Activated CD8-positive, alpha-beta T cell treated with anti-CD3 and anti-CD28 coated beads for 36 hours (primary cell): ENCODE results near the gene CEP104. TPM values are rescaled to one million over a fixed set of nuclear protein-coding genes. Genes with fewer than 3 reads are reported as not detected.

Experiments used
- ATAC-seq: fragments of 200-7000 bp; cut with Tn5 transposase; one replicate; pipeline ENCODE4 v1.10.0; 2021; ENCODE audit warnings: mild to moderate bottlenecking, moderate library complexity
- CTCF ChIA-PET: fragments of 350-600 bp; sonication (Branson Sonifier 250); formaldehyde crosslinking; loops from one replicate; lab custom pipeline; 2021; ENCODE audit warnings: antibody characterized with exemption; lab: Charles Lee
- POLR2A ChIA-PET: fragments of 350-600 bp; sonication (Branson Sonifier 250); formaldehyde crosslinking; loops from one replicate; lab custom pipeline; 2021; ENCODE audit warnings: antibody characterized with exemption; lab: Charles Lee
- DNase-seq: peaks from one replicate; pipeline ENCODE4 v3.0.0-alpha.2; 2020
- H3K27ac Mint-ChIP-seq: one replicate; pipeline ENCODE4 v1.8.0; 2021; ENCODE audit warnings: mild to moderate bottlenecking, mixed read lengths
- H3K27me3 Mint-ChIP-seq: one replicate; pipeline ENCODE4 v1.8.0; 2021; ENCODE audit warnings: mixed read lengths
- H3K36me3 Mint-ChIP-seq: one replicate; pipeline ENCODE4 v1.8.0; 2021; ENCODE audit warnings: low read depth, mixed read lengths
- H3K4me1 Mint-ChIP-seq: one replicate; pipeline ENCODE4 v1.8.0; 2021; ENCODE audit warnings: low read depth, mixed read lengths
- H3K4me3 Mint-ChIP-seq: one replicate; pipeline ENCODE4 v1.8.0; 2021; ENCODE audit warnings: mild to moderate bottlenecking, moderate library complexity, mixed read lengths
- H3K9me3 Mint-ChIP-seq: one replicate; pipeline ENCODE4 v1.8.0; 2021; ENCODE audit warnings: mixed read lengths
- CTCF ChIP-seq: fragments of 200-600 bp; IDR thresholded peaks from one replicate; pipeline ENCODE4 v1.8.0; 2022; ENCODE audit warnings: antibody characterized with exemption, mild to moderate bottlenecking
- intact Hi-C: fragments of 100-400 bp; cut with micrococcal nuclease; formaldehyde crosslinking; loops from one replicate; pipeline ENCODE4 v1.10.0; 2022
- total RNA-seq, 2 experiments: library from RNA; stranded (reverse); gene quantifications; one replicate each; pipeline ENCODE4 v1.2.3, GENCODE V29; 2021

CEP104 gene
- total RNA-seq, 2 experiments from 2014 or later, result 29.3 to 29.8 TPM

GRCh38 chr1:3904843-3905185 is 47.8 kb upstream of the CEP104 start:
- TF ChIP-seq CTCF, result no peak
- ATAC-seq (no peak), DNase-seq (no peak)
- no peak overlapping the region for H3K27ac Mint-ChIP-seq
- no peak overlapping the region for H3K4me3 Mint-ChIP-seq
- no peaks in the 10 kb centered on the region for H3K36me3 Mint-ChIP-seq
- intact Hi-C loops, result no loop called here
- ChIA-PET POLR2A (interaction anchor here (0.6 kb wide), 1 partner anchor 20 kb away, joined by 5 read pairs; no protein-coding TSS in a partner anchor), CTCF (interaction anchor here (0.5 kb wide), 1 partner anchor 341 kb away, joined by 3 read pairs; no protein-coding TSS in a partner anchor)
- H3K9me3 Mint-ChIP-seq, result no peaks in the 10 kb centered on the region
- peaks cover 24% of the 10 kb centered on the region for H3K4me1 Mint-ChIP-seq
- no peaks in the 10 kb centered on the region for H3K27me3 Mint-ChIP-seq

- H3K4me1 Mint-ChIP-seq, result peaks cover 26% of the 10 kb centered on the region
- intact Hi-C loops, result no loop called here
- H3K27me3 Mint-ChIP-seq, result no peaks in the 10 kb centered on the region
- peaks cover 3% of the 10 kb centered on the region for H3K36me3 Mint-ChIP-seq
- POLR2A ChIA-PET, result interaction anchor here (0.9 kb wide), 1 partner anchor 13 kb away, joined by 3 read pairs; no protein-coding TSS in a partner anchor
- H3K9me3 Mint-ChIP-seq, result no peaks in the 10 kb centered on the region
- CTCF ChIA-PET, result interaction anchor here (0.5 to 2.1 kb wide), 2 partner anchors 47 to 340 kb away, joined by 3 to 8 read pairs; partner anchors contain the start of genes CEP104 and DFFB
- H3K27ac Mint-ChIP-seq, result no peak overlapping the region
- DNase-seq (no peak), ATAC-seq (no peak)
- TF ChIP-seq CTCF, result no peak
- no peak overlapping the region for H3K4me3 Mint-ChIP-seq
Observed at GRCh38 chr1:3904006-3904842, 47.2 kb upstream of the CEP104 start.

- no peaks in the 10 kb centered on the region for H3K27me3 Mint-ChIP-seq
- no peaks in the 10 kb centered on the region for H3K9me3 Mint-ChIP-seq
- no peak for TF ChIP-seq CTCF
- POLR2A ChIA-PET, result interaction anchor here (0.9 kb wide), 1 partner anchor 12 kb away, joined by 3 read pairs; no protein-coding TSS in a partner anchor
- CTCF ChIA-PET, result interaction anchor here (1.3 to 2.1 kb wide), 2 partner anchors 8 to 46 kb away, joined by 5 to 8 read pairs; partner anchors contain the start of genes CEP104 and DFFB
- ATAC-seq (no peak), DNase-seq (peak; percentile 31)
- peak overlapping the region; percentile 64 for H3K27ac Mint-ChIP-seq
- intact Hi-C loops, result no loop called here
- peaks cover 9% of the 10 kb centered on the region for H3K36me3 Mint-ChIP-seq
- H3K4me3 Mint-ChIP-seq, result no peak overlapping the region
- peaks cover 35% of the 10 kb centered on the region for H3K4me1 Mint-ChIP-seq
Observed at GRCh38 chr1:3903141-3904005, 46.4 kb upstream of the CEP104 start.

- peak overlapping the region; percentile 36 for H3K4me3 Mint-ChIP-seq
- H3K27me3 Mint-ChIP-seq, result no peaks in the 10 kb centered on the region
- peak; percentile 53 for DNase-seq
- H3K4me1 Mint-ChIP-seq, result peaks cover 41% of the 10 kb centered on the region
- ChIA-PET CTCF (interaction anchor here (1.3 to 2.1 kb wide), 2 partner anchors 9 to 45 kb away, joined by 5 to 8 read pairs; partner anchors contain the start of genes CEP104 and DFFB), POLR2A (interaction anchor here (0.7 kb wide), 1 partner anchor 161 kb away, joined by 3 read pairs; no protein-coding TSS in a partner anchor)
- peak overlapping the region; percentile 70 for H3K27ac Mint-ChIP-seq
- peaks cover 15% of the 10 kb centered on the region for H3K36me3 Mint-ChIP-seq
- TF ChIP-seq CTCF, result no peak
- intact Hi-C loops, result no loop called here
- peaks cover 4% of the 10 kb centered on the region for H3K9me3 Mint-ChIP-seq
- no peak for ATAC-seq
Observed at GRCh38 chr1:3902571-3903091, 45.6 kb upstream of the CEP104 start.
